Memory B cell (primary cell): ENCODE measurements around the gene FKBP11.

ENCODE experiments used
- ATAC-seq: fragments of 150-1000 bp; cut with Tn5 transposase; 2 replicates; pipeline ENCODE4 v1.10.0; 2021; ENCODE audit warnings: low read depth, mild to moderate bottlenecking, moderate library complexity
- DNase-seq, 2 donors: peaks; one replicate each; pipeline ENCODE4 v3.0.0; 2022; ENCODE audit warnings: low spot score in 2 of 2
- H3K27ac Mint-ChIP-seq: one replicate; pipeline ENCODE4 v1.8.0; 2022; ENCODE audit warnings: mild to moderate bottlenecking, moderate library complexity, mixed read lengths
- H3K27me3 Mint-ChIP-seq: one replicate; pipeline ENCODE4 v1.8.0; 2022; ENCODE audit warnings: mixed read lengths
- H3K36me3 Mint-ChIP-seq: one replicate; pipeline ENCODE4 v1.8.0; 2022; ENCODE audit warnings: mild to moderate bottlenecking, mixed read lengths
- H3K4me1 Mint-ChIP-seq: one replicate; pipeline ENCODE4 v1.8.0; 2022; ENCODE audit warnings: mixed read lengths
- H3K4me3 Mint-ChIP-seq: one replicate; pipeline ENCODE4 v1.8.0; 2022; ENCODE audit warnings: mild to moderate bottlenecking, moderate library complexity, mixed read lengths
- H3K9me3 Mint-ChIP-seq: one replicate; pipeline ENCODE4 v1.8.0; 2022; ENCODE audit warnings: mixed read lengths

The FKBP11 gene

DNA sequence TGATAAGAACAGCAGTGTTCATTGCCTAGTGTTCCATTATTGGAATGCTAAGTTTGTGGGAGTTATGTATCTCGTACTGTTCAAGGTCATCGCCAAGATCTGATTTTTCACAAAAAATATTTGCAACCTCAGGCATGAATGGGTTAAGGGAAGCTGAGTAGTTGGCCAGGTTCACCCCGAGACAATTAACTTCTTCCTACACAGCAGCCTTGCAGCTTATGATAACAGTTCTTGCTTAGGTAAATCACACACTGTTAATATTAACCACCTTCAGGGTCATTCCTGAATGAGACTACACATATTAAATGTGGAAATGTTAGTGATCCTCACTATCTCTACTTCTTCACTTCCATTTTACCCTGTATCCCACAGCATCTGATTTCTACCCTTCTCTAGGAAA, 18.0 kb downstream of the FKBP11 start:
- H3K27ac Mint-ChIP-seq = no peak overlapping the region
- no peaks in the 10 kb centered on the region for H3K36me3 Mint-ChIP-seq

DNA sequence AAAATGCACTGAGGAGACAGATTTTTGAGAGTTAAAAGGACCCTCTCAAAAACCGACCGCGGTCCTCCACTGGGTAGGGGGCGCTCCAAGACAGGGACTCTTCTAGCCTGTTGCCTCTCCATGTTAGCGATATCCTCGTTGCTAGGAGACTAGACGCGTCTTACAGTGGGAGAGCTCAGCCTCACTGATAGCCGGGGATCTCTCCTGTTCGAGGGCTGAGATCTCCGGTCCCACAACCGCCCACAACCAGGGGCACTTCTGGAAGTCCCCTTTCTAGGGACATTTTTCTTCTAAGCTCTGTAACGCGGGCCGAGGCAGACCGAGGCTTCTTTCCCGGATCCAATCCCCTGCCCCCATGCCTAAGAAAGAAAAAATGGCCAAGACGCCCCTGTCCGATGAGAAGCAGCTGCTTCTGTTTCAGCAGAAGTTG, 21.3 kb downstream of the FKBP11 start:
- ATAC-seq = peak; percentile 98
- H3K4me1 Mint-ChIP-seq = no peaks in the 10 kb centered on the region
- H3K27me3 Mint-ChIP-seq = no peaks in the 10 kb centered on the region
- H3K27ac Mint-ChIP-seq = peak overlapping the region; percentile 35
- DNase-seq = peak; percentile 65 to 66
- no peaks in the 10 kb centered on the region for H3K9me3 Mint-ChIP-seq
- H3K4me3 Mint-ChIP-seq = peak overlapping the region; percentile 77
- H3K36me3 Mint-ChIP-seq = no peaks in the 10 kb centered on the region

More for the DNA sequence above, 18.0 kb downstream of the FKBP11 start:
- no peaks in the 10 kb centered on the region for H3K4me1 Mint-ChIP-seq
- no peaks in the 10 kb centered on the region for H3K27me3 Mint-ChIP-seq
- no peaks in the 10 kb centered on the region for H3K9me3 Mint-ChIP-seq
- no peak overlapping the region for H3K4me3 Mint-ChIP-seq
- DNase-seq = no peak
- no peak for ATAC-seq

DNA sequence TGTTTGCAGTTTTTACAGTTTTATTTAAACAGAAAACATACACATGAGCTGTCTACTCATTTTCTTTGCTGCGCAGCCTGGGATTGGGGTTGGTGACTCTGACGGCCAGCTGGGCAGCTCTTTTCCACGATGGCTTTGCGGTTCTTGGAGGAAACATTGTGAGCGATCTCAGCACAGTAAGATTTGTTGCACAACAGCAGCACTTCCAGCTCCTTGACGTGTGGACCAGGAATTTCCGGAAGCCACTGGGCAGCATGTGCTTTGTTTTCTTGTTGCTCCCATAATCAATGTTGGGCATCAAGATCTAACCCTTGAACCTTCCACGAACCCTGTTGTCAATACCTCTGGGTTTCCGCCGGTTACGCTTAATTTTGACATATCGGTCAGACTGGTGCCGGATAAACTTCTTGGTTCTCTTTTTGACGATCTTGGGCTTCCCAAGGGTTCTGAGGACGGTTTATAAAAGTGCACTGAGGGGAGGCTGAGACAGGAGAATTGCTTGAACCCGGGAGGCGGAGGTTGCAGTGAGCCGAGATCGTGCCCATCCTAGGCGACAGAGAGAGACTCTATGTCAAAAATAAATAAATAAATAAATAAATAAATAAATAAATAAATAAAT, 21.8 kb downstream of the FKBP11 start:
- no peak for ATAC-seq
- H3K4me3 Mint-ChIP-seq = peak overlapping the region; percentile 46

DNA sequence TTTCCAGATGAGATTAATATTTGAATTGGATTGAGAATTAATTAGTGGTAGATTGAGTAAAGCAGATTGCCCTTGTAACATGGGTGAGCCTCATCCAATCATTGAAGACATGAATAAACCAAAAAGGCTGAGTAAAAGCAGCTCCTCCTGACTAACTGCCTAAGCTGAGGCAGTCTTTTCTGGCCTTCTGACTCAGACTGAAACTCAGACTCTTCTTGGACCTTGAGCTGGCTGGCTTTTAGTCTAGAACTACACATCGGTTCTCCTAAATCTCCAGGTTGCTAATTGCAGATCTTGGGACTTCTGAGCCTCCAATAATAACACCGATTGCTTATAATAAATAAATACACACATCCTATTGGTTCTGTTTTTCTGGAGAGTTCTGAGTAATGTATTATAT, 24.0 kb downstream of the FKBP11 start:
- no peaks in the 10 kb centered on the region for H3K36me3 Mint-ChIP-seq
- no peak overlapping the region for H3K4me3 Mint-ChIP-seq
- H3K27ac Mint-ChIP-seq = no peak overlapping the region
- H3K9me3 Mint-ChIP-seq = no peaks in the 10 kb centered on the region
- H3K4me1 Mint-ChIP-seq = no peaks in the 10 kb centered on the region
- ATAC-seq (no peak), DNase-seq (no peak)
- H3K27me3 Mint-ChIP-seq = peaks cover 3% of the 10 kb centered on the region

More for the DNA sequence above, 21.8 kb downstream of the FKBP11 start:
- Mint-ChIP-seq H3K27me3 (peaks cover 2% of the 10 kb centered on the region), H3K36me3 (no peaks in the 10 kb centered on the region), H3K4me1 (no peaks in the 10 kb centered on the region), H3K27ac (no peak overlapping the region), H3K9me3 (no peaks in the 10 kb centered on the region)
- DNase-seq = no peak

DNA sequence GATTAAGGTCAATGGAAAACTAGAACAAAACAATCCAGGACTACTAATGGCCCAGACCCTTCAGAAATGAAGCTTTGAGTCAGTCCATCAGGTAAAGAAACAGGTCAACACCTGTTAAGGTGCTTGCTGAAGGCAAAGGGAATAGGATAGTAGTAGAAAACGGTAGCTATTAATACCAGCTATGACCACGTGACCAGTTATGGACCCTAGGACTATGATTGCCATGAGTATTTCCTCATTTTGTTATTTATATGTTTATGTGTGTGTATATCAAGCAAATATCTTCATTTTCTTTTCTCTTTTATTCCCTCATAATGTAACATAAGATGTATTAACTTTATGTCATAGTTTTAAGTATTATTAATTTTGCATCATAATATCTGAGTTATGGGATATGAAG, 25.6 kb downstream of the FKBP11 start:
- Mint-ChIP-seq H3K4me1 (no peaks in the 10 kb centered on the region), H3K27me3 (peaks cover 3% of the 10 kb centered on the region)

DNA sequence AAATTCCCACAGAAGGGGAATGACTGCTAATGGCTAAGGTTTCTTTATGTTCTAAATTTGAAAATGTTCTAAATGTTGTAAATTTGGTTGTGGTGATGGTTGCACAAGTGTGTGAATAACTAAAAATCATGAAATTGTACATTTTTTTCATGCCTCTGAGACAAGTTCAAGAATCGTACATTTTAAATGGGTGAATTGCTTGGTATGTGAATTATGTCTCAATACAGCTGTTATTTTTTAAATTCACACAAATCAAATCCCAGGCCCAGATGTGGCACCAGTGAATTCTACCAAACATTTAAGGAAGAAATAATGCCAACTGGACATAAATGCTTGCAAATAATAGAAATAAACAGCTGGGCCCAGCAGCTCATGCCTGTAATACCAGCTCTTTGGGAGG, 31.0 kb downstream of the FKBP11 start:
- H3K36me3 Mint-ChIP-seq = no peaks in the 10 kb centered on the region
- H3K27me3 Mint-ChIP-seq = peaks cover 14% of the 10 kb centered on the region
- H3K4me1 Mint-ChIP-seq = peaks cover 2% of the 10 kb centered on the region
- DNase-seq (no peak), ATAC-seq (no peak)
- no peak overlapping the region for H3K27ac Mint-ChIP-seq
- no peaks in the 10 kb centered on the region for H3K9me3 Mint-ChIP-seq
- no peak overlapping the region for H3K4me3 Mint-ChIP-seq

More for the DNA sequence above, 25.6 kb downstream of the FKBP11 start:
- H3K4me3 Mint-ChIP-seq = no peak overlapping the region
- no peak for ATAC-seq
- H3K36me3 Mint-ChIP-seq = no peaks in the 10 kb centered on the region
- no peak overlapping the region for H3K27ac Mint-ChIP-seq
- H3K9me3 Mint-ChIP-seq = no peaks in the 10 kb centered on the region
- no peak for DNase-seq

DNA sequence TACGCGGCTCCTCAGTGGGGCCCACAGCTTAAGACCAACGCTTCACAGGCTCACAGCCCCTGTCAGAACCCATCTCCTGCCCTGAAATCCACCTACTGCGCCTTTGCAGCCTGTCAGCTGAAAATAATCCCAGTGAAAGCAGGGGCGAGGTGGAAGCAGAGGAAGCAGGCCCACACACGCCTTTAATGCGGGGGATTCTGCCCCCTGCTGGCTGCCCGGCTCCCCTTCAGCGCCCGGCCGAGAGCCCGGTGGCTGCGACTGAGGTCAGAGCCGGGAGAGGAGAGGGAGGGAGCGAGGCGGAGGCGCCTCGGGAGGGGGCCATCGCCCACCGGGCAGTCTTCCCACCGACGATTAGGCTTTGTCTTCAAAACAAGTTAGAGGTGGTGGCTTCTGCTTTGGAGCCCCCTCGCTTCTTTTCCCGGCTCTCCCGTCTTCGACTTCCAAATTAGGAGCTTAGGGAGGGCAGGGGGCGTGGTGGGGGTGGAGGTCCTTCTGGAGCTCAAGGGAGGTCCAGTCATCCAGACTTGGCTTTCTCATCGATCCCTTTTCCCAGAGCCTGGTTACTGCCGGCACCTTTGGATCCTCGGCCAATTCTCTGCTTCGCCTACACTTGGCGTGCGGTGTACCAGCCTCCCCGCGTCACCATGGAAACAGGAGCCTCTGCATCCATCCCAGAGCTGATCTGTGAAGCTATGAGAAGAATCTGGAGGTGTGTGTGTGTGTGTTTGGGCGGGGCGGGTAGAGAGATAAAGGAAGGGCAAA, 34.5 kb downstream of the FKBP11 start:
- peak; percentile 73 to 85 for DNase-seq
- ATAC-seq = peak; percentile 99
- H3K36me3 Mint-ChIP-seq = no peaks in the 10 kb centered on the region
- H3K4me3 Mint-ChIP-seq = no peak overlapping the region
- peaks cover 2% of the 10 kb centered on the region for H3K4me1 Mint-ChIP-seq
- H3K9me3 Mint-ChIP-seq = no peaks in the 10 kb centered on the region
- H3K27me3 Mint-ChIP-seq = peaks cover 11% of the 10 kb centered on the region
- H3K27ac Mint-ChIP-seq = no peak overlapping the region

DNA sequence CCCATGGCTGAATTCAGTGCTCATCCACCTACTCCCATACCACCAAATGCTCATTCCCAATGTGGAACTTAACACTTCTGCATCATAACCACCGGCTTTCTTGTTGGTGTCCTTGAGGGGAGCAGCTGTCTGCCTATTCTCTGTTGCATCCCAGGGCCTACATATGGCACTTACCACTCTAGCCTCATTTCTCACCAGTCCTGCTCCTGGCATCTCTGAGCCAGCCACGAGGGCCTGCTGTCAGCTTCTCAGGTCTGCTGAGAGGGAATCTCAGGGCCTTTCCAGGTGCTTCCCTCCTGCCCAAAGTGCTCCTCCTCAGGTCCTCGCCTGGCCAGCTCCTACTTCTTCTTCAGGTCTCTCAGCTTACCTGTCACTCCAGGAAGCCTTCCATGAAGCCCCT, 35.6 kb downstream of the FKBP11 start:
- Mint-ChIP-seq H3K27me3 (peaks cover 11% of the 10 kb centered on the region), H3K27ac (no peak overlapping the region), H3K36me3 (no peaks in the 10 kb centered on the region), H3K4me3 (no peak overlapping the region), H3K4me1 (peaks cover 2% of the 10 kb centered on the region), H3K9me3 (no peaks in the 10 kb centered on the region)
- ATAC-seq (no peak), DNase-seq (no peak)

DNA sequence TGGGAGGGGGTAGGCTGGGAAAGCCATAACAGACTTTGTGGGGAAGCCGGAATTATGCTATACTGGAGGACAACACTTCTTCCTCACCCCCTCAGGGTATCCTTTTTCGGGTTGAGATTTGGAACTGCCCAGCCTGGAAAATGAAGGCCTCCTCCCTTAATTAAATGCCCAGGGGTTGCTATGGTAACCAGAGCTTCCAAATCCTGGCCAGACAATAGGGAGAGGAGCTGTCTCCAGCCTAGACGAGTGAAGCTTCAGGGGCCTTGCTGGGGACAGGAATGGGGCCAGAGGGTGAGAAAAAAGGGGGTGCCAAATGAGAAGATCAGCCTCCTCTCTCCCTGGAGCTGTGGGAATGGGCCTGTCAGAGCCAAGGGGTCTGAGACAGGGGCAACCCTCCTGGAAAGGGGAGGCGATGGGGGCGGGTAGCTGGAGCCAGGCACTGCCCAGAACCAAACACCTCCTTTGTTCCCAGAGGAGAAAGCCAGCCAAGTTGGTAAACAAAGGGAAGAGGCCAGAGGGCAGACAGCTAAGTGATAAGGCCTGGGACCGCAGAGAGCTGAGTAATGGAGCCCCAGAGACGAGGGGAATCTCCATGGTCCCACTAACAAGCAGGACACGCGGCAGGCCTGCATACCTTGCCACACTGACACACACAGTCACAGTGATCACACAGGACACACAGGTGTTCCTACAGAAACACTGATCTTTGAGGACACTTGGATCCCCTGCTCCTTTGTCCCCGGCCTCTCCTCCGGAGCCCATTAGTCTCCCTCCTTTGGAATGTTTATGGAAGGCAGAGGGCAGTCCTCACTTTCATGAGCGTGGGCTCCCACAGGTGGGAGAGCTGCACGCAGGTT, 41.8 kb downstream of the FKBP11 start:
- ATAC-seq = no peak
- peaks cover 10% of the 10 kb centered on the region for H3K4me1 Mint-ChIP-seq
- DNase-seq = no peak
- no peak overlapping the region for H3K4me3 Mint-ChIP-seq
- peaks cover 14% of the 10 kb centered on the region for H3K27me3 Mint-ChIP-seq
- no peak overlapping the region for H3K27ac Mint-ChIP-seq
- H3K9me3 Mint-ChIP-seq = no peaks in the 10 kb centered on the region
- no peaks in the 10 kb centered on the region for H3K36me3 Mint-ChIP-seq

DNA sequence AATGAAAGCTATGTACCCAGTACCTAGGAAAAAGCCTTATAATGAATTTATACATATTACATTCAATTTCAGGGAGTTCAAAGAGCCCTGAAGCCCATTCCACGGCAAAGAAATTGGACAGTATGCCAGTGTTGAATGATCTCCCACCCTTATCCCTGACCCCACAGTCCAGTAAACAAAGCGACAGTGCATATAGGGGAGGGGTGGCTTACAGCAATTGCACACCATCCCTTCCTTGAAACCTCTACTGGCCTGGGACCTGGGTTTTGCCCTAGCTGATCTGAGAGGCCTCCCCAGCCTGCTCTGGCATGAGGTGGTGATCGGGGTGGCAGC, 42.4 kb downstream of the FKBP11 start:
- H3K4me1 Mint-ChIP-seq = peaks cover 10% of the 10 kb centered on the region
- peaks cover 14% of the 10 kb centered on the region for H3K27me3 Mint-ChIP-seq
- H3K27ac Mint-ChIP-seq = no peak overlapping the region
- DNase-seq = no peak
- H3K4me3 Mint-ChIP-seq = no peak overlapping the region
- no peaks in the 10 kb centered on the region for H3K36me3 Mint-ChIP-seq
- ATAC-seq = no peak
- H3K9me3 Mint-ChIP-seq = no peaks in the 10 kb centered on the region

DNA sequence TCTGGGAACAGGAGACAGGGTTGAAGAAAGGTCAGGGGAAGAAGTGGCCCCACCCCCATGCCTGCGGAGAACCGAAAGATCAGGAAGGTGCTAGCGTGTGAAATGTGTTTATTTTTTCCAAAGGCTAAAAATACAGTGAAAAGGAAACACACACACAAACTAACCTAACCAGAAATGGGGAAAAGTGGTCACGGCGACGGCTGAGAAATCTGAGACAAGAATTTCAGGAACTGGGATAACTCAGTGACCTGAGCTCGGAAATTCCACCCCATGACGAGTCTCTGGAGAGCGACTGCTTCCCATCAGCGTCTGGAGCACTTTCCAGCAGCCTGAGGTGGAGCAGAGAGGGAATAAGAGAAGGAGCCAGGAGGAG, 43.0 kb downstream of the FKBP11 start:
- ATAC-seq (no peak), DNase-seq (no peak)
- Mint-ChIP-seq H3K27me3 (peaks cover 14% of the 10 kb centered on the region), H3K27ac (no peak overlapping the region), H3K36me3 (no peaks in the 10 kb centered on the region), H3K4me3 (no peak overlapping the region), H3K4me1 (peaks cover 10% of the 10 kb centered on the region), H3K9me3 (no peaks in the 10 kb centered on the region)

DNA sequence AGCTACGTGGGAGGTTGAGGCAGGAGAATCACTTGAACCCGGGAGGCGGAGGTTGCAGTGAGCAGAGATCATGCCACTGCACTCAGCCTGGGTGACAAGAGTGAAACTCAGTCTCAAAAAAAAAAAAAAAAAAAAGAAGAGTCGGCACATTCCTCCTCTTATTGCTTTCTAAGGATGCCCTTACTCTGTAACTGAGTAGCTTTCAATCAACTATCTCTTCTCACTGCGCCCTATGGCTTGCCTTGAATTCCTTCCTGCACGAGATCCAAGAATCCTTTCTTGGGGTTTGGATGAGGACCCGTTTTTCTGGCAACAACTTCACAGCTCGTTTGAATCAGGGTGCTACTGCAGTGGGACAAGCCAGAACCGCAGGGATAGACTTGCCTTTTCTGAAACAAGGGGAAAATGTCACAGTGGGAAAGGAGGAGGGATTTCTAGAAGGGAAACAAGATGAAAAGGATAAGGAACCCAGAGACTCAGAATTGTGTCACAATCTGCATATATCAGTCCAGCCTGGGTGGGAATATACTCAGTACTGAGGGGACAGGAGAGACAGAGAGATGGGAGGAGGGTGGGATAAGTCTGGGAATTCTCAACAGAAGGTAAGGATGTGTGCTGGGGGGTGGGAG, 43.5 kb downstream of the FKBP11 start:
- H3K9me3 Mint-ChIP-seq = no peaks in the 10 kb centered on the region
- ATAC-seq (no peak), DNase-seq (no peak)
- H3K27me3 Mint-ChIP-seq = peaks cover 14% of the 10 kb centered on the region
- H3K4me1 Mint-ChIP-seq = peaks cover 10% of the 10 kb centered on the region
- no peaks in the 10 kb centered on the region for H3K36me3 Mint-ChIP-seq
- no peak overlapping the region for H3K27ac Mint-ChIP-seq
- H3K4me3 Mint-ChIP-seq = no peak overlapping the region

DNA sequence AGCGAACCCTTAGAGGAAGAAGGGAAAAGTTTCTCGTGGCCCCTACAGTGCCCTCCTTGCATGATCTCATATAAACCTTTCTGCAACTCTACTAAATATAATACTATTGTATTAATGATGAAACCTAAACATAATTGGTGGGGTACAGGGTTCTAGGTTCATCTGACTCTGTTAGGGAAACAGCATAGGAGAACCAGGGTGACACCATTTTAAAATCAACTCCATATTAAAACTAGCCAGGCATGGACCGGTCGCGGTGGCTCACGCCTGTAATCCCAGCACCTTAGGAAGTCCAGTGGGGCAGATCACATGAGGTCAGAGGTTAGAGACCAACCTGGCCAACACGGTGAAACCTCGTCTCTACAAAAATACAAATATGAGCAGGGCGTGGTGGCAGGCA, 44.6 kb downstream of the FKBP11 start:
- no peak for ATAC-seq
- no peaks in the 10 kb centered on the region for H3K36me3 Mint-ChIP-seq

DNA sequence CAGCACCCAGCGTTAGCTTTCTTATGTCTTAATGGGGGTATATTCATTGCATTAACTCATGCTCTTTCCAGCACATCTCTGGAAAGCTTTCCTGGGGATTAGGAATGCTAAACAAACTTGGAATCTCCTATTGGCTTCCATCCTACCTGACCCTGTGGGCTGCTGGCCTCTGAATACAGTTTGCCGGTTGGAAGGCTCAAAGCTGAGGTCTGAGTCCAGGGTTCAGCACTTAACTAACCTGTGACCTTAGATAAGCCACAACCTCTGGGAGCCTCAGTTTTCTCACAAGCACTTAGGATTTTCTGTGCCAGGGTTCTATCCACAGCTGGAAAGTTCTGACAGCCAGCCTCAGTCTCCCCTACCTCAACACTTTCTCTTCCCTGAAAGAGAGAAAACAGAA, 46.7 kb downstream of the FKBP11 start:
- H3K4me1 Mint-ChIP-seq = peaks cover 10% of the 10 kb centered on the region
- no peak for ATAC-seq
- DNase-seq = no peak
- H3K4me3 Mint-ChIP-seq = no peak overlapping the region
- no peaks in the 10 kb centered on the region for H3K9me3 Mint-ChIP-seq
- no peaks in the 10 kb centered on the region for H3K36me3 Mint-ChIP-seq
- peaks cover 14% of the 10 kb centered on the region for H3K27me3 Mint-ChIP-seq
- H3K27ac Mint-ChIP-seq = no peak overlapping the region

More for the DNA sequence above, 44.6 kb downstream of the FKBP11 start:
- Mint-ChIP-seq H3K27ac (no peak overlapping the region), H3K4me3 (no peak overlapping the region), H3K4me1 (peaks cover 10% of the 10 kb centered on the region), H3K27me3 (peaks cover 14% of the 10 kb centered on the region), H3K9me3 (no peaks in the 10 kb centered on the region)
- no peak for DNase-seq
